ENCODE results near the gene RASSF8.

RASSF8 gene

DNA sequence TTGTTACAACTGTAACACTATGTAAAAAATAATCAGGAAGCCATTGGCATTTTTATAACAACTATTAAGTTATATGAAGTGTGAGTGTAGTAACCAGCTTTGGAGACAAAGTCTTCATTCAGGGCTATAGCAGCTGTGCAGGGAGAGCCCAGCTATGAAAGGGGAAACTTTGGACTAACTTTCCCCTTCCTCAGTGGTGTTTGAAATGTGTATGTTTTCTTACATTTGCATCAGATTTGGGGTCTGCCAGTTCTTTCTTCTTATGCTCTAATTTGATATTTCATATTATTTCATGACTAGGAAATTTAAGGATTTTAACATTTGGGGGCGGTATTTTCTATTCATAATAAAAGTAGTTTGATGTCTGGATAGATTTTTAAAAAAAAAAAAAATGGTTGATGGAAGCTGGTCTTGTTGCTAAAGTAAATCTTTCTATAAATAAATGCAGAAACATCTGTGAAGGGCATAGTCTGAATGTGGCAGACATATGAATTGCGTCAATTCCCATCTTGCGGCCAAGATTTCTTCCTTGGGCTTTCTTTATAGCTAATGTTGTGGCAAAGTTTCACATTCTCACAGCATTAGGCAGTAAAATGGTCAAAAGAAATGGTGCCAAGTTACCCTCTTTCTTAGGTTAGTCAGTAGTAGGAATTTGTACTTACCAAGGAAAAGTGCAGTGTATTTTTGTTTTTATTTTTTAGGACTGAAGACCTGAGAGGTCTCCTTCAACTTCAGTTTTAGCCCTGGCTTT lies 35.6 kb downstream of the RASSF8 start:
- DNase-seq (ENCODE audit: low spot score): no peak

DNA sequence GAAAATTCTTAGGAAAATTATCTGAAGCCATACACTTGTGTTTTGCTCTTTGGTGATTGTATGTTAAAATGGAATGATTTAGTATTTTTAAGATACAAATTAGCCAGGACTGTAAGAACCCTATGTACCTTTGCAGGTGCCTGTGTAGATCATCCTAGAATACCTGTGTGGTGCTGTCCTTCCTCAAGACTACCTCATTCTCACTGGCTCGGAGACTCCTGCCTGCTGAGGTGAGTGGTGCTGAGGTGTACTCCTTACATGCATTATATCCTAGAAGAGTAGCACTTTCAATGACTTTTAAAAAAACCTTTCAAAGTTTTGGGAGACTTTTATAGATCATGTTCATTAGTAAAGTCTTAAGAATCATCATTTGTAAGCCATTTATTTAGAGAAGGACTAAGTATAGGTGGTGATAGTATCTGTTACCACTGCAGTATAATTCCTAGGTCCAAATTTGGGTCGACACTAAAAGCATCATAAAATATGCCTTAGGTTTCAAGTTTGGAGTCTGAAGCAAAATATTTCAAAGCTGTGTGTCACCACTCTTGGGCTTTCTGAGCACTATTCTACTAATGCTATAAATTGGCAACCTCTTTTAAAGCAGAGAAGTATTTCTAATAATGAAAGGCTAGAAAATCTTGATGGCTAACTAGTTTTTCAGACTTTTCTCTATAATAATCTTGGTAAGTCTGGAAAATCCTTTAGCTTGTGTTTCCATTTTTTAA lies 36.6 kb downstream of the RASSF8 start:
- no peak for DNase-seq (ENCODE audit: low spot score)

DNA sequence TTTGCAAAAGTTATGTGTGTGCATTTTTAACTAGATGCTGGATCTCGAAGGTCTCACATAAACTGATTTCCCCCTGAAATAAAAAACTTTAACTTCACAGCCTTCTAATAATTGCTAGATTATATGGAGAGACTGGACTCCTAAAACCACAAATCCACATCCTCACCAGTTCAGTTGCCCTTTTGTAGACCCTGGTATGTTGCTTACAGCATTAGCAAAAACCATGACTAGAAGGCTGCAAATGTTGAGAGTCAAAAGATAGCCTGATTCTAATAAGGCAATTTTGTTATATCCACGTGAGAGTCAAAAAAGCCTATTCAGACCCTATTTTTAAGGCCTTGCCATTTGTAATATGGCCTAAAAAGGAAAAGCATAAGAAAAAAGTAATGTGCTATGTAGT lies 37.4 kb downstream of the RASSF8 start:
- DNase-seq (ENCODE audit: low spot score): no peak

DNA sequence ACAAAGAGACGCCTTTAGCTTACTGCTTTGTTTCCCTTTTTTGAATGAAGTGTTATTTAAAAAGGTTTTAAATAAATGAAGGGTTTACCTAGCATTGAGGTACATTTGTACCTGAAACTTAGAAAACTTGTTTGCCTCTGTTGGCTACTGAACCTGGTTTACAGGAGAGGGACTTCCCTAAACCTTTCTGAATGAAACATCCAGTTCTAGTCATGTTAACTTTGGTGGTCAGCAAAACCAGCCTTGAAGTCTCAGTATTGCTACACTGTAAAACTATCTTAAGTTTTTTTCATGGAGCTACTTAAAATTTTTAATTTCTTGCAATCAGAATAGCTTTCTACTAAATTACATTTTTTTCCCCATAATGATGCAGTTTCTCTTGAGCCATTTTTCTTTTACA lies 38.2 kb downstream of the RASSF8 start:
- DNase-seq (ENCODE audit: low spot score): no peak

DNA sequence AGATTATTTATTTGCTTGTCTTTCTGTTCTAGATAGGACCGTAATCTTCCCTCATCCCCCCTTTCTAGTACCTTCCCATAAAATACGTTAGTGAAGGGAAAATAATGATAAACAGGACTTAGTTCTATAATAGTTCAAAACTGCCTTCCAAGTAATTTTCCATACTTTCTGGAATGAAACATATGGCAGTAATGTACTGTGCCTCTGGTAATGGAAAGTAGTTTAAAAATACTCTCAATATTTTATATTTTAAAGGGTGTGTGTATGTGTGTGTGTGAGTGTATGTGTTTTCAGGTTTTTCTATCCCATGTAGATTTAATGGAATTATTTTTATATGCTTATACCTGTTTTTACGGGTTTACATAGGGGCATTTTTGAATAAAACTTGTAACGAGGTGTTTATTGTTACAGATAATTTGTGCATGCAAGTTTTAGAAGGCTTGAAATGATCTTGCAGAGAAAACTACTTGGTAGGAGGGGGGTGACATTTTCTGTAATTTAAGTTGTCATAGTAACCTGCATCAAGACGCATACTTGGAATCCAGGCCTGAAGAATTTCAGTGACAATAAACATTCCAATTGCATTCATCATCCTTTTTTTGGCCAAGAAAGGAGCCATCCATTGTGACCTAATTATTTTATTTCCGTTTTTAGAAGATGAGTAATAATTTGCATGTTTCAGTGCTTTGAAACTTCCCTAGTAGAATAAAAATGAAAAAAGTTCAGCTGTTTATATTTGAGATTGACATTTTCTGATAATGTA lies 38.9 kb downstream of the RASSF8 start:
- no peak for DNase-seq (ENCODE audit: low spot score)

DNA sequence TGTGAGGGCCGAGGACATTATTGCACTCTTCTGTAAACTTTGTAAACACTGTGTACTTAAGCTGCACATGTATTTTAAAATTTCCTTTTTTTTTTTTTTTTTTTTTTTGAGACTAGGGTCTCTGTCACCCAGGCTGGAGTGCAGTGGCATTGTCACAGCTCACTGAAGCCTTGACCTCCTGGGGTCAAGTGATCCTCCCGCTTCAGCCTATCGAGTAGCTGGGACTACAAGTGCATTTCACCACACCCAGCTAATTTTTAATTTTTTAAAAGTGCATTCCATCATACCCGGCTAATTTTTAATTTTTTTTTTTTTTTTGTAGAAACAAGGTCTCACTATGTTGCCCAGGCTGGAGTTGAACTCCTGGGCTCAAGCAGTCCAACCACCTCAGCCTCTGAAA lies 42.4 kb downstream of the RASSF8 start:
- DNase-seq (ENCODE audit: low spot score): no peak

DNA sequence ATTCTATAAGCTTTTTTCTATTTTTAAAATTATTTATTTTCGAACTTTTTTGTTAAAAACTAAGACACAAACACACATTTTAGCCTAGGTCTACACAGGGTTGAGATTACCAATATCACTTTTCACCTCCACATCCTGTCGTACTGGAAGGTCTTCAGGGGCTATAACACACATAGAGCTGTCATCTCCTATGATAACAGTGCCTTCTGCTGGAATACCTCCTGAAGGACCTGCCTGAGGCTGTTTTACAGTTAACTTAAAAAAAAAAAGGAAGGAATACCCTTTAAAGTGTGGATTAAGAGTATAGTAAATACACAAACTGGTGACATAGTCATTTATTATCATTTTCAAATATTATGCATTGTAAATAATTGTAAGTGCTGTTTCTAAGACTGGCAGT lies 43.0 kb downstream of the RASSF8 start:
- DNase-seq (ENCODE audit: low spot score): no peak

DNA sequence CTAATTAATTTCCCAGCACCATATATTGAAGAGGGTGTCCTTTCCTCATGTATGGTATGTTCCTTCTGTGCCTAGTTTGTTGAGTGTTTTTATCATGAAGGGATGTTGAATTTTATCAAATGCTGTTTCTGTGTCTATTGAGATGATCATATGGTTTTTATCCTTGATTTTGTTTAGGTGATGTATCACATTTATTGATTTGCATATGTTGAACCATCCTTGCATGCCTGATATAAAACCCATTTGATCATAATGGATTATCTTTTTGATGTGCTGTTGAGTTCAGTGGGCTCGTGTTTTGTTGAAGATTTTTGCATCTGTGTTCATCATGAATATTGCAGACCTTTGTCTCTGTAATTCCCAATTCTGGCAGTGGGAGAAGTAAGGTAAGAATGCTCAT lies 44.6 kb downstream of the RASSF8 start:
- no peak for DNase-seq (ENCODE audit: low spot score)

DNA sequence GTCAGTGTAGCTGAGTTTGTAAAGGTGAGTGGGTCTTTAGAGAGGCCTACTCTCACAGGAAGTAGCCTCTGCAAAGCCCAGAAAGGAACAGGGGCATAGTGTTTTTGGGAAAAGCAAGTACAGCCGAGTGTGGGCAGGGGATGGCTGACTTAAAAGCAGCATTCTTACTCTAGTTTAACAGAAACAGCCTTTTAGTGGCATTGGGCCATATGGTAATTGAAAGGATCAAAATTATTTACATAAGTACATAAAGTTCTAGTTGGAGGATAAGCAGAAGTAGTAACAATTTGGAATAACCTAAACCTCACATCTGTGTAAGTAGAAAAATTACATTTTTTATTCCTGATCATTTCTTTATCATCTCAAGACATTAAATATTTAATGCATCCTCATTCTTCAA lies 49.1 kb downstream of the RASSF8 start:
- DNase-seq (ENCODE audit: low spot score): no peak

DNA sequence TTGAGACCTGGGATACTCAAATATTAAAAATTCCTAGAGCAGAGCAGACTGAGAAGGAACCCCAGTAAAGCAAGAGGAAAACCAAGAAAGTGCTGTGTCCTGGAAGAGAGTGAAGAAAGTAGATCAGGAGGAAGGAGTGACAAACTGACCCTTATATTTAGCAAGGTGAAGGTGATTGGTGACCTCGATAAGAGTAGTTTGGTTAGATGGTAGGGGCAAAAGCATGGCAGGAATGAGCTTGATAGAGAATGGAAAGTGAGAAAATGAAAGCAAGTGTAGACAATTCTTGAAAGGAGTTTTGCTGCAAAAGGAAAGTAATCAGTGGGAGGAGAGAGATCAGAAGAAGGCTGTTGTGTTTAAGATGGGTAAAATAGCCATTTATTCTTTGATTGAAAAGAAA lies 51.1 kb downstream of the RASSF8 start:
- DNase-seq (ENCODE audit: low spot score): no peak

DNA sequence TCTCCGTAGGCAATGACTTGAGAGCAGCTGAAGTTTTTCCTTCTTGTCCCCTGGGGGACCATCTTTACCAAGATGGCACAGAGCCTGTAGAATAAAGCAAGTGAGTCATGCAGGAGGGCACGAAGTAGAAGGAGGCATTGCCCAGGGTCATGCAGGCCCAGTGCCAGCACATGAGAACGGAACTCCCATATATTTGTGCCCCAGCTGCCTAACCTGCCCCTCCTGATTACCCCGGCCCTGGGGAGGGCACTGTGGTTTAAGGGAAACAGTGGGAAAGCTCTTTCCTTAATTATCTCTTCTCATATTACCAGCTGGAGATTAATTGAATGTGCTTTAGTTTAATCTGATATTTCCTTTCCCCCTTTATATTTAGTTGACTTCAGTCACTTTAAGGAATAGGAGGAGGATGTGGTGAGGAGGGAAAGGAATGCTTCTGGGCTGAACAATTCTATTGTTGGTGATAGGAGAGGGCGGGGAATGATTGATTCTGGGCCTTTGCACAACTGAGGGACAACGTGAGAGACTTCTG lies 51.9 kb downstream of the RASSF8 start:
- no peak for DNase-seq (ENCODE audit: low spot score)

DNA sequence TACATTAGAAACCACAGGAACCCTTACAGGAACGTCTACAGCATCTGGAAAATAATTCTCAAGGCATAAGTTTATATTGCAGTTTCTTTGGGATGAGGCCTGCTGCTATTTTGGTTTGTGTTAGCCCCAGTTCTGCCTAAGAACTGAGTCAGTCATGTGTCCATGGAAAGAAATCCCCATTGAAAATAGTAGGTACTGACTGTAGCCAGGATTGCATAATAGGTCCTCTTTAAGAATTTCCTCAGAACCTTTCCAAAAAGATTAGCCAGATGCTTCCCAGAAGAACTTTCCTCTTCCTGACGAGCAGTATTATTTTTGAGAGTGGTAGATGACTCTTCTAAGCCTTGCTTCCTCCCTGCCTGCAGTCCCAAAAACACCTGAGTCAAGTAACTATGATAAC lies 52.6 kb downstream of the RASSF8 start:
- DNase-seq (ENCODE audit: low spot score): no peak

DNA sequence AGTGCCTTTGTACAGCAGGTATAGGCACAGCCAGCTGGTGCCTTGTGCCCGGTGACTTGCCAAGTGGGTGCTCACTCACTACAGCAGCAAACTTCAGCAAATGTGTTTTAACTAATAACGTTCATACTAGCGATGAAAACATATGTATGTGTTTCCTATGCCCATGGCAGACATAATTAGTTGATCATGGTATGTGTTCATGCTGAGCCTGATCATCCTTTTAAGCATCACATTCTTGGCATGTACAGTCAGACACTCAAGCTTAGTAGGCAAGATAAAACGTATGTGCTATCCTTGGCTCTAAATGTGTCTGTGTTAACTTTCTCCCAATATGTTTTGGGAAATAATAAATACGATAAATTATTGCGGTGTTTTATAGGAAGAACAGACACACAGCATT lies 55.6 kb downstream of the RASSF8 start:
- DNase-seq (ENCODE audit: low spot score): no peak

DNA sequence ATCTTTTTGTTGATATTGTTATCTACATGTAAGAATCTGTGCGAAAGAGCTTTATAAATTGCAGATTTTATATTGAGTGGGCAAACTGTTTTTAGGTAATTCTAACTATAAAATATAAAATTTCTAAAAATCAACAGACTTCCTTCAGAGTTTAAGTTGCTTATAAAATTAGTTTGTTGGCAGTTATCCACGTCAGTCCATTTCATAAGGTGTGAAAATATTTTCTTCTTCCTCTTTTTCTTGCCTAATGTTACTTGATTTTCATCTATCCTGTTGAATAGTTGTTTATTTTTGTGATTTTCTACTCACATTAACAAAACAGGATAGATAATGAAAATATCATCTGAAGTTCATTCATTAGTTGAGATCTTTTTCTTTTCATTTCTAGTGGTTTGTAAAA lies 58.0 kb downstream of the RASSF8 start:
- no peak for DNase-seq (ENCODE audit: low spot score)

DNA sequence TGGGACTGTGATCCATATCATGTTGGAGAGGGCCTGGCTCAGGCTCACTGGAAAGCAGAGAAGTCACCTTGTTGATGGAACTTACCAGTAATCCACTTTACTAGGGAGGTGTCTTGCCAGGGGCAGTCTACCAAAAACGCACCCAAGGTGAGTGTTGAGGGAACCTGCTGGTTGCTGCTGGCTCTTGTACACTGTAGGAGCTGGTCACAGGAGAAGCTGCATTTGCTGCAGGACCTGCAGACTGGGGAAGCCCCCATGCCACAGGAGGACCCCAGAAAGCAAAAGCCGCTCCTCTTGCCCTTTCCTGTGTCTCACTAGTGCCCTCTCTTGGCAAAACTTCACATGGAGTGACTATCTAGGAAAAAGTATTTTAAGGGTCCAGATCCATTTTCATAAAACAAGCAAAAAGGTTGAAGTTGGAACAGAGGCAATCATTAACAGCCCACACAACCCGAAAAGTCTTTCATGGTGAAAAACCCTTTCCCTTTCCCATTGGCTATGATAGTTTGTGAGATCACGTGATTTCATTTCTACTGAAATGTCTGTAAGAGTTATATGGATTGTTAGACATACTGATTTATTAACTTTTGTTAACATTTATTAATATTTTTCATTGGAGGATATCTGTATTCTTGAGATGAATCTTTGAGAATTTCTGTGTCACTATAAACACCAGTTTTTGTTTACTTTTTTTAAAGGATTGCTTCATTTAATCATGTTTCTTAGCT lies 59.2 kb downstream of the RASSF8 start:
- DNase-seq (ENCODE audit: low spot score): no peak

DNA sequence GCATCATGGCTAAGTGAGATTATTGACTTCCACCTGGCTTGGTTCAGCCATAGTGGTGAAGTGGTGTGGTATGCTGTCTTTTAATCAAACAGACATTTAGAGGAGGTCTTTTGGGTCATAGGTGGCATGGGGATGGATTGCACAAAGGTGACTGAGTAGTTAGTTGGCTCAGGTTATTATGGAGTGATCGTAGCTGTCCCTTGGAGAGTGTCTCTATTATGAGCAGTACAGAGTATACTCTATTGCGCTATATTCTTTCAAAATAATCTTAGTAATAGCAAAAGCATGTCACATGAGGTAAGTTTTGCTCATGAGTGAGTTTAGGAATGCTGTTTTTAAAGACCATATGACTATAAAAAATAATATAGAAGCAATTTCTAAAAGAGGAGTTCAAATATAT lies 60.4 kb downstream of the RASSF8 start:
- no peak for DNase-seq (ENCODE audit: low spot score)

DNA sequence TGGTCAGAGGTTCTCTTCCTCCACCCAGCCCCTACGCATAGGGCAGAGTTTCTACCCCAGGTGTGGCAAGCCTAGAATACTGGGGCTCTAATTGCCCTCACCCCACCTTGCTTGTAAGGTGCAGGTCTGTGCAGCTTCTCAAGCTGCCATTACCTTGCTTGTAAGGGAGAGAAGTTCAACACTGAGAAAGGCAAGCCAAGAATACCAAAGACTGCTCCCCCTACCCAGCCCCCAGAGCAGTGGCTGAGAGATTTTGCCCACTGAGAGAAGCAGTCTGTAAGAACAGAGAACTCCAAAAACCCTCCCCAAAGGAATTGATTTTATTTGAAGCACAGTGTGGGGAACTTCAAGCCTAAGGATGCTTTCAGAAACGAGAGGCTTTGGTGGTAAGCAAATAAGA lies 63.1 kb downstream of the RASSF8 start:
- DNase-seq (ENCODE audit: low spot score): no peak

DNA sequence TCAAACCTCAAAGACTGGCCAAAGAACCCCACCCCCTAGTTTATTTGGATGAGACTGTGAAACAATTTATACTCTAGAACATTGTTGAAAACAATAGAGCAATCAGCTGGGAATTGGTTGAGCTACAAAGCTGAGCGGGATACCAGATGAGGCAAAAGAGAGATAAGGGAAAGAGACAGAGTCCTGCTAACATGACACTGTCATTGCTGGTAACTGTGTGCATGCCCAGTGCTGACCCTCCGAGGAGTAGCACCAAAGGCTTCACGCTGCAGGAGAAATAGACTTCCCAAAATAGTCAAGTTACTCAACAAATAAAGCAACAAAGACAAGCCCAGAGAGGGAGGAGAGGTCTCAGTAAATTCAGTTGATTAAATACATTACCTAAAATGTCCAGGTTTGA lies 63.6 kb downstream of the RASSF8 start:
- no peak for DNase-seq (ENCODE audit: low spot score)

DNA sequence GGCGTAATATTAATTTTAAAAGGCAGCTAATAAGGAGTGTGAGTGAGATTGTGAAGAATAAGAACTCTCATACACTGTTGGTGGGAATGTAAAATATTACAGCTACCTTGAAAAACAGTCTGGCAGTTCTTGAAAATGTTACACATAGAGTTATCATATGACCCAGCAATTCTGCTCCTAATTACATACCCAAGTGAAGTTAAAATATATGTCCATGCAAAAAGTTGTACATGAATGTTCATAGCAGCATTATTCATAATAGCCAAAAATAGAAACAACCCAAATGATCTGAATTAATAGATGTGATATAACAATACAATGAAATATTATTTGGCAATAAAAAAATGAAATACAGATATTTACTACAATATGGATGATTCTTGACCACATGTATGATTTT lies 68.2 kb downstream of the RASSF8 start:
- DNase-seq (ENCODE audit: low spot score): no peak

DNA sequence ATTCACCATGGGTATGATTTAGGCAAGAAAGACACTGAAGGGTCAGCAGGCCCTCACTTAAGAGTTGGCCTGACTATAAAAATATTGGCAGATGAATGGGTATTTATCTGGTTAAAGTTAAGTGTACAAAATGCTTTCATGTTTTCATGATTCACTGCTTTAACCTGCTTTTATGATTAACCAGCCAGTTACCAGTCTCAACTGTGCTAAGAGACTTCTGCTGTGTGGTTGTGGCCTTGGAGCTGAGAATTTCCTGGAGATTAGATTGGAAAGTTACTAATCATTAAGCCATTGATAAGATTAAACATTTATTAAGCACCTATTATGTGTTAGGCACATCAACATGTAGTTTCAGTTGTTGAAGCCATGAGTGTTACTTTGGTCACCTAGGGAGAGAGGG lies 68.9 kb downstream of the RASSF8 start:
- DNase-seq (ENCODE audit: low spot score): no peak

DNA sequence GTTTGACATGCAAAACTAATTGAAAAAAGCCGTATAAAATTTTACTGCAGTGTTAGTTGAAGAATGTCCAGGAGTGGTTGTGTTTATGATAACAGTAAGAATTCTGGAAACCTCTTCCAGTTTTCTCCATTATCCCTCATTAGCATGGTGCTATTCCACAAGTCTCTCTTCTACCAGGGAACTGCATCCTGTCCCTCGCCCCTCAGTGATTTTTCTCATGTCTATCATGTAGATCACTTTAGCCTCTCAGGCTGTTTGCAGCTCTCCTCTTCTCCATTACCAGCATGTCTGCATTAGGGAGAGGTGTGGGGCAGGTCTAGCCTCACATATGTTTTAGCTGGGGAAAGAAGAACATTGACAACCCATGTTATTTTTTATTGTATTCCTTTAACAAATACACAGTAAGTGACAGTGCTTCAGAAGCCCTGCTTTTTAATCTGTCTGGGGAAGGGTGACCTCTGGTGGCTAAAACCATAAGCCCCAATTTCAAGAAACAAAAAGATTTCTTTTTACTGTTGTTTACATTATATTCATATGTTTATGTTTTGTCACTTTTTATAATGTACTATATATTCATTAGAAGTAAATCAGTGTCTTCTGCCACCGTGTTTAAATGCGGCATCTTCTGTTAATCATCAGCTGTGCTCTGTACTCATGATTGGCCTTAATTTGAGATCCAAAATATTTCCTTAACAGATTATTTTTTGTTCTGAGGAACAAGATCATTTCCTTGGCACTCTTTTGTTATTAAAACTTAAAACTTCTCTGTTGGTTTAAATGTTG lies 70.7 kb downstream of the RASSF8 start:
- peak; percentile 31 for DNase-seq (ENCODE audit: low spot score)

DNA sequence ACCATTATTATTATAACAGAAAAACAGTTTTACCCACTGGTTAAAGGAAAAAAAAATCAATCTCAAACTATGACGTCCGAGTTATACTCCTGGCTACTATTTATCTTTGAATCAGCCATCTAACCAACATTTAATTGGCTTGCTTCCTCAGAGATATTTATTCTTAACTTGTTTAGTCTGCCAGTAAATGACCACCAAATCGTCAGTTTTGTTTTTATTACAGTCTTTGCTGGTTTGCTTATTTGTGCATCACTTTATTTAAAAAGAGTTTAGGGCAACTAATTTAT lies 71.2 kb downstream of the RASSF8 start:
- no peak for DNase-seq (ENCODE audit: low spot score)
